Stimulated activated naive CD8-positive, alpha-beta T cell treated with anti-CD3 and anti-CD28 coated beads, Interleukin-15, amount 100 ng/mL, for 72 hours (primary cell): Measurements from ENCODE around the gene CRYGN.

Source experiments
- ATAC-seq: fragments of 150-1000 bp; cut with Tn5 transposase; 2 replicates; pipeline ENCODE4 v1.10.0; 2021; ENCODE audit warnings: mild to moderate bottlenecking, moderate library complexity
- DNase-seq, 2 donors: peaks; one replicate each; pipeline ENCODE4 v3.0.0; 2021 to 2022
- H3K27ac Mint-ChIP-seq, 2 donors: one replicate each; pipeline ENCODE4 v1.8.0; 2022; ENCODE audit warnings: mild to moderate bottlenecking in 2 of 2, mixed read lengths in 2 of 2, moderate library complexity in 2 of 2
- H3K27me3 Mint-ChIP-seq: one replicate; pipeline ENCODE4 v1.8.0; 2022; ENCODE audit warnings: mixed read lengths
- H3K4me1 Mint-ChIP-seq: one replicate; pipeline ENCODE4 v1.8.0; 2022; ENCODE audit warnings: mild to moderate bottlenecking, mixed read lengths
- H3K4me3 Mint-ChIP-seq, 2 donors: one replicate each; pipeline ENCODE4 v1.8.0; 2022; ENCODE audit warnings: mild to moderate bottlenecking in 2 of 2, mixed read lengths in 2 of 2, moderate library complexity in 1 of 2
- H3K9me3 Mint-ChIP-seq, 2 donors: one replicate each; pipeline ENCODE4 v1.8.0; 2022; ENCODE audit warnings: mixed read lengths in 2 of 2

Gene CRYGN

GRCh38 chr7:151427705-151428377 lies 12.1 kb downstream of the CRYGN start:
- peaks cover 54% of the 10 kb centered on the region for H3K4me1 Mint-ChIP-seq
- ATAC-seq (no peak), DNase-seq (no peak)
- H3K9me3 Mint-ChIP-seq = no peaks in the 10 kb centered on the region
- peak overlapping the region in 1 of 2 donors; percentile 17 for H3K4me3 Mint-ChIP-seq
- peak overlapping the region; percentile 85 to 90 for H3K27ac Mint-ChIP-seq
- H3K27me3 Mint-ChIP-seq = no peaks in the 10 kb centered on the region

- Mint-ChIP-seq H3K4me3 (no peak overlapping the region), H3K4me1 (peaks cover 46% of the 10 kb centered on the region), H3K27ac (no peak overlapping the region), H3K27me3 (peaks cover 3% of the 10 kb centered on the region), H3K9me3 (peaks cover 0 to 4% of the 10 kb centered on the region in 2 donors)
- no peak for DNase-seq
- ATAC-seq = no peak
Observed at GRCh38 chr7:151426904-151427704, 12.8 kb downstream of the CRYGN start.

- no peak for ATAC-seq
- DNase-seq = no peak
- H3K4me3 Mint-ChIP-seq = no peak overlapping the region
- H3K27me3 Mint-ChIP-seq = peaks cover 9% of the 10 kb centered on the region
- peaks cover 40% of the 10 kb centered on the region for H3K4me1 Mint-ChIP-seq
- H3K9me3 Mint-ChIP-seq = peaks cover 0 to 10% of the 10 kb centered on the region in 2 donors
- H3K27ac Mint-ChIP-seq = no peak overlapping the region
Observed at GRCh38 chr7:151426441-151426903, 13.5 kb downstream of the CRYGN start.

DNA sequence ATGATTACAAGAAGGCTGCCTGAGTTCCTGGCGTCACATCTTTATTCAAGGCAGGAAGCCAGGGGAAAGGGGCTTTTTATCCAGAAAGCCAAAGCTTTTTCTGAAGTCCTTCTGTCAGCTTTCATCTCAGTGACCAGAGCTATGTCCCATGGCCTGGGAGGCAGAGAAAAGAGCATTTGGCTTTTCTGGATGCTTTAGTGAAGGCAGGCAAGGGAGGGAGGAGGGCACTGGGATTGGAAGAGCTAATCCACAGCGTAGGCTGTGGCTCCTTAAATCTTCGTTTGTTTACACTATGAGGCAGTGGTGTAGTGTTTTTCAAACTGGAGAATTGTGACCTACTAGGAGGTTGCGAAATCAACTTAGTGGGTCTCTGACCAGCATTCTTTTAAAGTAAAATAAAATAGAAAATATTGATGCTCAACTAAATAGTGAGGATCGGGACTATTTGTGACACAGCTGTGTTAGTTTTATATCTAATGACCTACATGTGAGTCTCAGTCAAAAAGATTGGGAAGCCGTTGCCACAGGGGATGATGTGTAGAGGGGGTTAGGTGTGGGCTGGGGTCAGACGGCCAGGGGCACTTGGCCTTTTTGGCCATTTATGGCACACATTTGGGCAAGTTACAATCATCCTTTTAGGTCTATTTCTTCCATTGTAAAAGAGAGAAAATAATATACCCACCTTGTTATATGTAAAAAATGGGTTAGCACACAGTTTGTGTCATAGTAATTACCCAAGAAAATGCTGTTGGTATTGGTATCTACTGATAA lies 14.1 kb downstream of the CRYGN start:
- Mint-ChIP-seq H3K27ac (no peak overlapping the region), H3K4me3 (no peak overlapping the region)

DNA sequence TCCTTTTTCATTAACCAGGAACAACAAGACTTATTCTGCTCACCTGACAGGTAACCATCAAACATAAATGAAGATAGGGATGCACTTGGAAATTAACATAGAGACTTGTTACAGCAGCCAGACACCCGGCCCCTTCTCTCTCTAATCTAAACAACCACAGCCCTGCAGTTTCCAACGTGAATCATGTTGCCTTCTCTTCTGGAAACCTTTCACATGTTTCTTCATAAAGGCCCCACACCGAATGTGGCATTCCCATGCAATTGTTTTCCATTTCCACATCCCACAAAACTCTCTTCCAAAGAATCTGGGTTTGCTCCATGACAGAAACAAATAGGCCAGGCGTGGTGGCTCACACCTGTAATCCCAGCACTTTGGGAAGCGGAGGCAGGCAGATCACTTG lies 15.1 kb downstream of the CRYGN start:
- H3K27me3 Mint-ChIP-seq = peaks cover 9% of the 10 kb centered on the region
- ATAC-seq (no peak), DNase-seq (no peak)
- H3K4me3 Mint-ChIP-seq = no peak overlapping the region
- H3K27ac Mint-ChIP-seq = no peak overlapping the region
- H3K4me1 Mint-ChIP-seq = peaks cover 23% of the 10 kb centered on the region
- peaks cover 5 to 21% of the 10 kb centered on the region in 2 donors for H3K9me3 Mint-ChIP-seq

More for the DNA sequence above, 14.1 kb downstream of the CRYGN start:
- Mint-ChIP-seq H3K4me1 (peaks cover 34% of the 10 kb centered on the region), H3K27me3 (peaks cover 9% of the 10 kb centered on the region), H3K9me3 (peaks cover 0 to 12% of the 10 kb centered on the region in 2 donors)
- no peak for ATAC-seq
- DNase-seq = no peak

DNA sequence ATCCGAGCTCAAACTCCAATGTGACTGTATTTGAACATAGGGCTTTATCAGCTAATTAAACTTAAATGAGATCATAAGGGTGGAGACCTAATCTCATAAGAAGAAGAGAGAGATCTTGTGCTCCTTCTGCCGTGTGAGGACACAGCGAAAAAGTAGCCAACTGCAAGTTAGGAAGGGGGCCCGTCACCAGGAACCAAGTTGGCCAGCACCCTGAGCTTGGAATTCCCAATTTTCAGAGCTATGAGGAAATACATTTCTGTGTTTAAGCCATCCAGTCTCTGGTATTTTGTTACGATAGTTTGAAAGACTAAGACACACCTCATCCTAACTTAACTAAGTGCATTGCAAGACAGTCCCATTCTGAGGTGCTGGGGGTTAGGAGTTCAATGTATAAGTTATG lies 16.0 kb downstream of the CRYGN start:
- DNase-seq (no peak), ATAC-seq (no peak)
- no peak overlapping the region for H3K27ac Mint-ChIP-seq
- peaks cover 9% of the 10 kb centered on the region for H3K27me3 Mint-ChIP-seq
- H3K9me3 Mint-ChIP-seq = peaks cover 5 to 21% of the 10 kb centered on the region in 2 donors
- H3K4me3 Mint-ChIP-seq = no peak overlapping the region
- peaks cover 15% of the 10 kb centered on the region for H3K4me1 Mint-ChIP-seq

DNA sequence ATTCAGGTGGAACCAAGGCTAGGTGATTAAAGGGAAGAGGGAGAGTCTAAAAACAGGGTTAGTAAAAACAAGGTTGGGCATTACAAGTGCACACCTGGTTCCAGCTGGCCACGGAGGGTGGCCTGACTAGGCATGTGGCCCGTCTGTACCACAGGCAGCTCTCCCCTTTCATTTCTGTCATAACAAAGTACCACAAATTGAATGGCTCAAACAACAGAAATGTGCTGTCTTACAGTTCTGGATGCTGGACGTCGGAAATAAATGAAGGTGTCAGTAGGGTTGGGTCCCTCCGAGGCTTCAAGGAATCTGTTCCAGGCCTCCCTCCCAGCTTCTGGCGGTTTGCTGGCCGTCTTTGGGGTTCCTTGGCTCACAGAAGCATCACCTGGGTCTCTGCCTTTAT lies 16.7 kb downstream of the CRYGN start:
- peaks cover 9% of the 10 kb centered on the region for H3K27me3 Mint-ChIP-seq
- peaks cover 7 to 21% of the 10 kb centered on the region in 2 donors for H3K9me3 Mint-ChIP-seq

GRCh38 chr7:151422212-151422611 lies 17.7 kb downstream of the CRYGN start:
- ATAC-seq (no peak), DNase-seq (no peak)
- H3K4me3 Mint-ChIP-seq = no peak overlapping the region
- H3K9me3 Mint-ChIP-seq = peaks cover 10 to 21% of the 10 kb centered on the region in 2 donors
- H3K27ac Mint-ChIP-seq = no peak overlapping the region
- no peaks in the 10 kb centered on the region for H3K4me1 Mint-ChIP-seq
- H3K27me3 Mint-ChIP-seq = peaks cover 9% of the 10 kb centered on the region

More for the DNA sequence above, 16.7 kb downstream of the CRYGN start:
- no peak for DNase-seq
- no peak for ATAC-seq
- Mint-ChIP-seq H3K27ac (peak overlapping the region in 1 of 2 donors; percentile 54), H3K4me3 (no peak overlapping the region), H3K4me1 (peaks cover 8% of the 10 kb centered on the region)

DNA sequence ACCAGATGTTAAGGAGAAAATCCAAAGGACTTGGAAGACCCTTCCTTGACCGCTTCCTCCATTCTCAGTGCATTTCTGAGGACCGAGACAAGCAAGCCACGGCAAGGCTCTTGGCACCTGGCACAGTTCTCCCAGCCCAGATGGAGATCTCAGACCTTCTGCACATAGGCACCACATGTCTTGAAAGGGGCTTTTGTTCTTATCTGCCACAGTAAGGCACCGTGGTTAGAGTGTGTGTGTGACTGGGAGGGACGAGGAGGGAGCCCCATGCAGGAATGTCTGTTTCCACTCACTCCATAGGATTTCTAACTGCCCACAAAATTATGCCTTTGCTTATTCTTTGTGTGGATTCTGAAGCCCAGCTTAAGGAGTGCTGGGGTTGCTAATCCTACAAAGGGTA lies 19.8 kb downstream of the CRYGN start:
- no peak overlapping the region for H3K4me3 Mint-ChIP-seq
- no peak overlapping the region for H3K27ac Mint-ChIP-seq
- peaks cover 9% of the 10 kb centered on the region for H3K27me3 Mint-ChIP-seq
- DNase-seq (no peak), ATAC-seq (no peak)
- H3K9me3 Mint-ChIP-seq = peaks cover 10 to 21% of the 10 kb centered on the region in 2 donors
- H3K4me1 Mint-ChIP-seq = no peaks in the 10 kb centered on the region

DNA sequence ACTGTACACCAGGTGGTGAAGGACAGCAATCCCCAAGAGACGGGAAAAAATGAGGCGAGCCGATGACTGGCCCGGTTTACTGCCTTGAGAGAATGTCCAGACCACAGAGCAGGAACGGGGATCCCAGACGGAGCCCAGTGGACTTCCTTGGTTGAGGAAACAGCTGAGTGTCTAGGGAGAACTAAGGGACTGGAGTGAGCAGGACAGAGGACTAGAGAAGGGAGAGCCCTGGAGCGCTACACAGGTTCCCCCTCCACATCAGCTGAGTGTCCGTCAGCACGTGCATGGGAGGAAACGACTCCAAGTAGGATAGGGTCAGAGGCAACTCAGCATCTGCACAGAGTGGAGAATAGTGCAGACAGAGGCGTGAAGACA lies 23.0 kb downstream of the CRYGN start:
- Mint-ChIP-seq H3K27ac (no peak overlapping the region), H3K9me3 (peaks cover 10 to 15% of the 10 kb centered on the region in 2 donors), H3K27me3 (peaks cover 20% of the 10 kb centered on the region), H3K4me3 (no peak overlapping the region), H3K4me1 (peaks cover 29% of the 10 kb centered on the region)
- no peak for ATAC-seq
- DNase-seq = no peak

GRCh38 chr7:151416112-151416940 lies 23.6 kb downstream of the CRYGN start:
- DNase-seq (no peak), ATAC-seq (no peak)
- Mint-ChIP-seq H3K4me3 (no peak overlapping the region), H3K27me3 (peaks cover 22% of the 10 kb centered on the region), H3K4me1 (peaks cover 35% of the 10 kb centered on the region), H3K9me3 (peaks cover 10 to 11% of the 10 kb centered on the region in 2 donors), H3K27ac (no peak overlapping the region)

DNA sequence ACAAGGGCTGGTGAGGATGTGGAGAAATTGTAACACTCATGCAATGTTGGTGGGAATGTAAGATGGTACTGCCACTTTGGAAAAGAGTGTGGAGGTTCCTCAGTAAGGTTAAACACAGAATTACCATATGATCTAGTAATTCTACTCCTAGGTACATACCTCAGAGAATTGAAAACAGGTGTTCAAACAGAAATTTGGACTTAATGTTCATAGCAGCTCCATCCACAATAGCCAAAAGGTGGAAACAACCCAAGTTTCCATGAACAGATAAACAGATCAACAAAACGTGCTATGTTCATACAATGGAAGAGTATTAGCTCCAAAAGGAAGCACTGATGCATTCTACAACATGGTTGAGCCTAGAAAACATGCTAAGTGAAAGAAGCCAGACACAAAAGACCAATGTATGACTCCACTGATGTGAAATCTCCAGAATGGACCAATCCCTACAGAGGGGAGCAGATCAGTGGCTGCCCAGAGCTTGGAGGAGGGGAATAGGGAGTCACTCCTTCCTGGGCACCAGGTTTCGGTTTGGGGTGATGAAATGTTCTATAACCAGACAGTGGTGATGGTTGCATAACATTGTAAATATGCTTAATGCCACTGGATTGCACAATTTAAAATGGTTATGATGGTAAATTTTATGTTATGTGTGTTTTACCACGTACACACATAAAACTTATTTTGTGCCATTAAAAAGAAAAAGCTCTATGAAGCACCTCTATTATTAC lies 24.4 kb downstream of the CRYGN start:
- Mint-ChIP-seq H3K27ac (no peak overlapping the region), H3K4me3 (no peak overlapping the region), H3K27me3 (peaks cover 29% of the 10 kb centered on the region), H3K9me3 (peaks cover 6 to 8% of the 10 kb centered on the region in 2 donors), H3K4me1 (peaks cover 42% of the 10 kb centered on the region)
- ATAC-seq (no peak), DNase-seq (no peak)

- Mint-ChIP-seq H3K4me1 (peaks cover 60% of the 10 kb centered on the region), H3K9me3 (peaks cover 0 to 3% of the 10 kb centered on the region in 2 donors), H3K27me3 (peaks cover 48% of the 10 kb centered on the region), H3K4me3 (no peak overlapping the region), H3K27ac (no peak overlapping the region)
- no peak for DNase-seq
- ATAC-seq = no peak
Observed at GRCh38 chr7:151413241-151413640, 26.7 kb downstream of the CRYGN start.

DNA sequence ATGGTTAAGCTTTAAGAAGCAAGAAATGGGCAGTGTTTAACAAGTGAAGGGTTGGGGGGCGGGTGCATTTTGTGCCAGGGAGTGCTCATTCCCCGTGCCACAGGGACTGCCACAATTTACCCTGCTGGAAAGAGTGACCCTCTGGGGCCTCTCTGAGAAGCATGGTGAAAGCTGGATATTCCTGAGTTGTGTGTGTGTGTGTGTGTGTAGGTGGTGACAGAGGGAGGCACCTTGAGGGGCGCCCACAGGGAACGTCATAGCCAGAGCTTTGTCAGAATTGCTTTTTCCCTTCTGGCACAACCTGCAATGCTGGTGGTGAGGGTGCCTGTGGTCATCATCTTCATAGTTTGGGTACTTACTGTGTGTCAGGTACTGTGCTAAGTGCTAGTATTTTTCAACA lies 27.6 kb downstream of the CRYGN start:
- no peak for ATAC-seq
- peaks cover 49% of the 10 kb centered on the region for H3K27me3 Mint-ChIP-seq
- DNase-seq = no peak
- H3K4me3 Mint-ChIP-seq = no peak overlapping the region
- no peak overlapping the region for H3K27ac Mint-ChIP-seq
- H3K9me3 Mint-ChIP-seq = no peaks in the 10 kb centered on the region
- peaks cover 60% of the 10 kb centered on the region for H3K4me1 Mint-ChIP-seq
